Left lobe of liver (tissue), 2 donors: ENCODE measurements around the gene EFCAB13. TPM values are rescaled to one million over a fixed set of nuclear protein-coding genes. Genes with fewer than 3 reads are reported as not detected.

ENCODE experiments used
- ATAC-seq: fragments of 200-7000 bp; cut with Tn5 transposase; one replicate; pipeline ENCODE4 v1.9.1; 2020; ENCODE audit warnings: mild to moderate bottlenecking, moderate library complexity
- DNase-seq: peaks from one replicate; pipeline ENCODE4 v3.0.0-alpha.2; 2020; ENCODE audit warnings: low spot score
- total RNA-seq: library from RNA; stranded (reverse); gene quantifications from one replicate; pipeline ENCODE4 v1.2.1, GENCODE V29; 2021
- donor health status: DM: no; HTN: no; CAD: no; lungs with moderate emphysema.
- donor health status: DM: no; HTN: yes; CAD: no.

The EFCAB13 gene
- total RNA-seq, 1 donor from 2014 or later: 4.6 TPM

DNA sequence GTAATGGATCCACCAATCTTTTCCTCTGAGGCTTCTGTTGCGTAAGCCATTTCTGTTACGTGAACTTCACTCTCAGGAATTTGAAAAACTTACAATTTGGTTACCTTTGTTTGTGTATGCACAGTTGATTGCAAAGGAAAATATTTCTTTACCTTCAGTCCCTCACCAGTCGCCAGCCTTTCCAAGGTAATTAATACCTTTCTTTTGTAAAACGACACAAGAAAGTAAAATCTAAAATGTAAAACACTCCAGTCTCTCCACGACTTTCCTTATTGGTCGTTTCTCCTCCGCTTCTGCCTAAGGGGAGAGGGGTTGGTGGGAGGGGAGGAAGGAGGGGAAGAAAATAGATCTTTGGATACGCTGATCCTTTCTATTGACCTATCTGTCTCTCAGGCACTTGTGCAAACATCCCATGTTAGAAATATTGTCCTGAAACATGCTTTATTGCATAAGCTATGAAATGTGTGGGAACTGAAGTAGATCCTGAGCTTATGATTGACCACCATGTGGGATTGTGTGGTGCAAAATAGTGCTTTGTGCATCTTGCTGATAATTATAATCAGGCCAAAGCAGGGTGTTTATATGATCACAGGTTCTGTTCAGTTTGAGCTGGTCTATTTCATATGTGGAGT lies 32.4 kb upstream of the EFCAB13 start:
- no peak for DNase-seq
- peak; percentile 44 for ATAC-seq

DNA sequence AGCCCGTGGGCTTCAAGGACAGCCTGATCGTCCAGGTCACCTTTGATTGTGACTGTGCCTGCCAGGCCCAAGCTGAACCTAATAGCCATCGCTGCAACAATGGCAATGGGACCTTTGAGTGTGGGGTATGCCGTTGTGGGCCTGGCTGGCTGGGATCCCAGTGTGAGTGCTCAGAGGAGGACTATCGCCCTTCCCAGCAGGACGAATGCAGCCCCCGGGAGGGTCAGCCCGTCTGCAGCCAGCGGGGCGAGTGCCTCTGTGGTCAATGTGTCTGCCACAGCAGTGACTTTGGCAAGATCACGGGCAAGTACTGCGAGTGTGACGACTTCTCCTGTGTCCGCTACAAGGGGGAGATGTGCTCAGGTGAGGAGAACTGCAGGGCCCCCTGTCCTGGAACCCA lies 31.5 kb upstream of the EFCAB13 start:
- DNase-seq (no peak), ATAC-seq (no peak)

DNA sequence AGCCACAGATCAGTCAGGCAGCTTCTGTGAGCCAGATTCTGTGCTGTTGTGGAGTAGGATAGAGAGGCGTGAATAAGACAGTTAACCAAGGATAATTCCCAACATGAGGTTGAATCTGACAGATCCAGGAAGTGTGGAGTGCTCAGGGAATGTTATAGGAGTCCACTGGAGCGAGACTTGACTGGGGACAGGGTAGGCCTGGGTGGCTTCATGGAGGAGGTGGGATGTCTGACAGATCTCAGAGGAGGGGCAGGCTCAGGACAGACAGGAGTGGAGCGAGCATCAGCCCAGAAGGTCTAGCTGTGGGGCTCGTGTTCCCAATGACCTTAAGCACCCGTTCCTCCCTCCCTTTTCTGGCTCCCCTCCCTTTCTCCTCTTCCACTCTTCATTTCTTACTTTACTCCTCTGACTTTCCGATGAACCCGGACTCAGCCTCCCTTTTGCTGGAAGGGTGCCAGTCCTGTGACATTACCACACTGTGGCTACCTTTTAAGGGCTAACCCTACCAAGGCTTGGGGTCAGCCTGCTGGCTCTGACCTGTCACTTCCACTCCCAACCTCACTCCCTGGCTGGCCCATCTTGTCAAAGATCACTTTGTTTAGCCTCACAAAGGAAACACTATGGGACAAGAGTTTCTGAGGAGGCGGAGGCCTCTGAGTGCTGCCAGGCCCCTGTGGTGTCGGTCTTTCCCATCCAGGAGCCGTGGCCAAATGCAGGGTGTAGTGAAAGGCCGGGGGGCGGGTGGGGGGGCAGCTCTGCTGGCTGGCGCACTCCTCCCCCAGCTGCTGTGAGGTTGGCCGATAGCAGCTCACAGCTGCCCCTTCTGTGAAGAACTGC lies 28.5 kb upstream of the EFCAB13 start:
- no peak for ATAC-seq
- DNase-seq: no peak

DNA sequence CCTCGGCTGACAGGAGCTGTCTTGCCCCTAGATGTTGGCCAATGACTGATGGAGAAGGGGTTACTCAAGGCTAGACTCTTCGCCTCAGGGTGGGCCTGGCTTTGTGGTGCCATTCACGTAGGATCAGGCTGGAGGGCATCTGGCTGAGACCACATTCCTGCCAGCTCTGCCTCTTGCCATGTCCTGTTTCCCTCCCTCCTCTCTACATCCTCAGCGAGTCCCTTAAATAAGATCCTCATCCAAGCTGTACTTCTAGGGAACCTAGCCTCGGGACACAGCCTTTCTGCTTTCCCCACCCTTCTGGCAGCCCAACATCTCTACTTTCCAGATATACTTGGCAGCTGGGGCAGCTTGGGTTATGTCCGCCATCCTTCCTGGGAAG lies 27.9 kb upstream of the EFCAB13 start:
- ATAC-seq: no peak

DNA sequence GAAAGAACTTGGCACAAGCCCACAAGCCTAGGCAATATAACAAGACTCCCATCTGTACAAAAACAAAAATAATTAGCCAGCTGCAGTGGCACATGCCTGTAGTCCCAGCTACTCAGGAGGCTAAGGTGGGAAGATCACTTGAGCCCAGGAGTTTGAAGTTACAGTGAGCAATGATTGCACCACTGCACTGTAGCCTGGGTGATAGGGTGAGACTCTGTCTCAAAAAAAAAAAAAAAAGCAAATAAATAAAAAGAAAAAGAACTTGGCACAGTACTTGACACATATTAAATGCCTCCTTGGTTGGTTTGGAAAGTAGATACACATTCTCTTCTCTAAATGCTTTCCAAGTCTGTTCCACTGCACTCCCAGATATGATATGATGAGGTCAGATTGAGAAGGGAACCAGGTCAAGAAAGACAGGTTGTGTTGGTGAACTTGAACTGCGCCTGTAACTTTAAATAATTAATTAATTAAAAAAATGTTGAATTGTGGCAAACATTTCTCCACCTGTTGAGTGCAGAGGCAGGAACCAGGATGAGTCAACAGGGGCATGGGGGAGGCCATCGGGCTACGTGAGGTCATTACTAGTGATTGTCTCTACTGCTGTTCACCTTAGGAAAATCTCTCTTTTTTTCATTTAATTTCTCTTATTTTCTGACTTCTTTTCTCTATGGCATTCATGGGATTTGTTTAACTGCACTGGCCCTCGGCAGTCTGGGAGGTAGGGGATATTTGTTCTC lies 25.9 kb upstream of the EFCAB13 start:
- DNase-seq (no peak), ATAC-seq (no peak)

More for the DNA sequence above, 27.9 kb upstream of the EFCAB13 start:
- DNase-seq: no peak

DNA sequence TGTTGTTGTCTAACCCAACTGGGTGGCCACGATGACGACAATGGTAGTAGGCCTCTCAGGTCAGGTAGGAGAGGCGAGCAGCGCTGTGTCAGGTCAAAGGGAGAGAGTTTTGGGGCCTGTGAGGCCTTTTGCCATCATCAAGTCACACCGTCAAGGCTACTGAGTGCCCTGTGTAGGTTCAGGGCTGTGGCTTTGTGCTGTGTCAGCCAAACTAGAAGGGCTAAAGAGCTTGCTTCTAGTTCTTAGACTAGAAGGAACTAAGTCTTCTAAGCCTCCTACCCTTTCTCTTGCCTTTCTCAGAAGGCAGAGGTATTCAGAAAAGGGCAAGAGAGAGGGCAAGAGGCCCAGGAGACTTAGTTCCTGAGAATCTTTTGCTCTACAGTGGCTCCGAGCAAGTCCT lies 25.0 kb upstream of the EFCAB13 start:
- no peak for ATAC-seq
- DNase-seq: no peak

DNA sequence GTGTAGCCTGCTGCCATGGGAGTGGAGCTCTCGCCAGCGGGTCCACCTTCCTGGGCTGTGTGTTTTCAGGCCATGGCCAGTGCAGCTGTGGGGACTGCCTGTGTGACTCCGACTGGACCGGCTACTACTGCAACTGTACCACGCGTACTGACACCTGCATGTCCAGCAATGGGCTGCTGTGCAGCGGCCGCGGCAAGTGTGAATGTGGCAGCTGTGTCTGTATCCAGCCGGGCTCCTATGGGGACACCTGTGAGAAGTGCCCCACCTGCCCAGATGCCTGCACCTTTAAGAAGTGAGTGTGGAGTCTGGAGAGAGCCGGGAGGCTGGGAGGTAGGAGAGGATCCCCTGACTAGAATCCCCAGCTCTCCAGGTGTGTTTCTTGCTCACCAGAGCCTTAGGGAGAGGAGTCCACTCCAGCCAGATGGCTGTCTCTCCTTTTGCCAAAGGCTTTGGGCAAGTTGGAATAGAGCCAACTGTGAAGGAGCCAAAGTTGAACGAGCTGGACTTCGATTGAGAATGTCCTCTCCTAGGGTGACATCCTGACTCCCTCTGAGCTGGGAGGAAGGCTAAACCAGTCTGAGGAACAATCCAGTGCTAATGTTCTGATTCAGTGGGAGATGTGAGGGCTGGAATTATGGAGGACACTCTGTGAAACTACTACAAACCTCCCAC lies 24.4 kb upstream of the EFCAB13 start:
- peak; percentile 86 for ATAC-seq
- DNase-seq: peak; percentile 61

DNA sequence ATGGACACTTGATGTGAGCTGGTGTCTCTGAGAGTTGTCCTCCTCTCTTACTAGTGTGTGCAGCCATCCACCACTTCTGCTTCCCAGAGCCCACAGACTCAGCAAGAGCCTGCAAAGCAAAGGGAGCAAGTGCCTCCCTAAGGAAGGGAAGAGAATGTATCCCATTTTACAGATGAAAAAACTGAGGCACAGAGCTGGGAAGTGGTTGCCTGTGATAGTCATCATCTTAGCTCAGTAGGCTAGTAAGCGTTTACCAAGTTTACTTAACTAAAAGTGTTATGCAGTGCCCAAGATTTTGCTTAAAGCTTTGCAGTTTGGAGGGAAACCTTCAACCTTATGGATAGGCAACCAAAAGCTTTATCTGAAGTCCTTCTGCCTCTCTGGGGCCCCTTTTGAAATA lies 23.0 kb upstream of the EFCAB13 start:
- ATAC-seq: no peak

DNA sequence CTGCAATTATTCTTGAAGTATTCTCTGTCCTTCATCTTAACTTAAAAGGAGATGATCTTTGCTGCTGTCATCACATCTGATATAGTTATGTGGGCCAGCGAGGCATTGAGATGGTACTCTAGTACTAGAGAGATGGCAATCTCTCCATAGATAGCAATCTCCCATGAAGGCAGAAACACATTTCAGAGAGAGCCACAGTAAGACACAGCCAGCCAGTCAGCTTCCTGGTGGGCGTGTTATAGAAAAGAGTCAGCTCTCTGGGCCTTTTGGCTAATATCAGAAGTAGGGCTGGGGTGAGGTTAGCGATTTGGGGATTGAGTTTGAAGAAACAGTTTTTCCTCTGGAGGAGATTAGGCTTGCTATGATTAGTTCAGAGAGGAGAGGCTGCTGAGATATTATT lies 22.6 kb upstream of the EFCAB13 start:
- DNase-seq (no peak), ATAC-seq (no peak)

More for the DNA sequence above, 23.0 kb upstream of the EFCAB13 start:
- DNase-seq: no peak

DNA sequence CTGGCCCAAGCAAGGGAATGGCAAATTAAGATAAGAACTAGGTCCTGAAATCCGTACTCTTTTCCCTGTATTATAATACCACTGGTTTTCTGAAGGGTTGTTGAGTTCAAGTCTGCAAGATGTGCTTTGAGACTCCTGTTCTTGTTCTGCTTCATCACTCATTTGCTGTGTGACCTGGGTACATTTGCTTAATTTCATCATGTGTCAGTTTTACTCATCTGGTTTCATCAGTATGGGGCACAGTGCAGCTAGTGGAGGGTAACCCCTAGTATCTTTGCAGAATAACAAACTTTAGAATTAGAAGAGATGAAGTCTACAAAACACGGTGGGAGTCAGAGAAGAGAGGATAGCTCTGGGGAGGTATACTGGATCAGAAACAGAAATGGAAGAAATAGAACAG lies 21.9 kb upstream of the EFCAB13 start:
- no peak for DNase-seq
- ATAC-seq: no peak

DNA sequence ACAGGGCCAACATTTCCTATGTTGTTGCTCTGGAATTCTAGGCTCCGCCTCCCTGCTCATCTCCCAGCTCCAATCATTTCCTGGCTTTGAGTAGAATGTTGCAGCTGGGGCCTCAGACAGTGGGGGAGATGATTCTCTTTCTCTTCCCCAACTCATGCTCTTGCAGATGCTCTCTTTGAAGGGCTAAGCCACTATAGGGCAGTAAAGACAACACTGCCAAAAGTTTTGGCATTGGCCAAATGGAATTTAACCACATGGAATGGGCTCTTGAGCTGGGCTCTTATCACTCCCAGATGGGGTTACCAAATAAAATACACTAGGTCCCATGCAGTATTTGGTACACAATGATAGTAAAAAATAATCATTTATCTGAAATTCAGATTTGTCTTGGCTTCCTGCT lies 19.6 kb upstream of the EFCAB13 start:
- DNase-seq (no peak), ATAC-seq (no peak)

DNA sequence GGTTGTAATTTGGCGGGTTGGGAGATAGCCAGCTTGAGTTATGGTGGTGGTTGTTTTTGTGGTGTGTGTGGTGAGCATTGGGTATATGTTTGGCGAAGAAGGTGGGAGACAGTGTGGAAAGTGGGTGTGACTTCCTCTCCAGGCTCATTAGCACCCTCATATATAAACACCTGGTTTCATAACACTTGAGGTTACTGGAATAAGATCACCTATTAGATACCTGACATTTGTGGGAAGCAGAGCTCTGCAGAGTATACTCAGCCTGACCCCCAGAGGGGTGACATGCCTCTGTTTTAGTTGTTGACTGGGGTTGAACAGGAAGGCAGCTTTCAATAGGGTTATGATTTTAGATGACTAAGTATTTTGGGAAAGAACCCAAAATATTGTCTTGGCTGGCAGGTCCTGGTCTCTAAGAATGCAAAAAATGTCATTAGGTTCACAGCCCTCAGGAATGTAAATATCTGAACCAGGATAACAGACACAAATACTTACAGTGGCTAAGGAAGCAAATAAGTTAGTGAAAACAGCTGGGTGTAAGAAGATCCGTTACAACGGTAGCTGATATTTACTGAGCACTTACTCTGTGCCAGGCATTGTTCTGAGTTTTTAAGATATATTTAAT lies 18.3 kb upstream of the EFCAB13 start:
- DNase-seq (no peak), ATAC-seq (no peak)

DNA sequence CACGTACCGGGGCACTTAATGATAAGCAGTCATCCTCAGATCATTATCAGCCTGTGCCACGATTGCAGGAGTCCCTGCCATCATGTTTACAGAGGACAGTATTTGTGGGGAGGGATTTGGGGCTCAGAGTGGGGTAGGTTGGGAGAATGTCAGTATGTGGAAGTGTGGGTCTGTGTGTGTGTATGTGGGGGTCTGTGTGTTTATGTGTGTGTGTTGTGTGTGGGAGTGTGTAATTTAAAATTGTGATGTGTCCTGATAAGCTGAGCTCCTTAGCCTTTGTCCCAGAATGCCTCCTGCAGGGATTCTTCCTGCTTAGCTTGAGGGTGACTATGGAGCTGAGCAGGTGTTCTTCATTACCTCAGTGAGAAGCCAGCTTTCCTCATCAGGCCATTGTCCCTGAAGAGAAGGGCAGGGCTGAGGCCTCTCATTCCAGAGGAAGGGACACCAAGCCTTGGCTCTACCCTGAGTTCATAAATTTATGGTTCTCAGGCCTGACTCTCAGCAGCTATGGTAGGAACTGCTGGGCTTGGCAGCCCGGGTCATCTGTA lies 13.5 kb upstream of the EFCAB13 start:
- ATAC-seq (no peak), DNase-seq (no peak)

DNA sequence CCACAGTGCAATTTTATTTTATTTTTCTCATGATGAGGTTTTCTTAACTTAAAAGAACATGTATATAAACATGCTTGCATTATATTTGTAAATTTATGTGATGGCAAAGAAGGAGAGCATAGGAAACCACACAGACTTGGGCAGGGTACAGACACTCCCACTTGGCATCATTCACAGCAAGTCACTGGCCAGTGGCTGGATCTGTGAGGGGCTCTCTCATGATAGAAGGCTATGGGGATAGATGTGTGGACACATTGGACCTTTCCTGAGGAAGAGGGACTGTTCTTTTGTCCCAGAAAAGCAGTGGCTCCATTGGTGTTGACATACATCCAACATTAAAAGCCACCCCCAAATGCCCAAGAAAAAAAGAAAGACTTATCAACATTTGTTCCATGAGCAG lies 12.3 kb upstream of the EFCAB13 start:
- no peak for ATAC-seq
- no peak for DNase-seq

DNA sequence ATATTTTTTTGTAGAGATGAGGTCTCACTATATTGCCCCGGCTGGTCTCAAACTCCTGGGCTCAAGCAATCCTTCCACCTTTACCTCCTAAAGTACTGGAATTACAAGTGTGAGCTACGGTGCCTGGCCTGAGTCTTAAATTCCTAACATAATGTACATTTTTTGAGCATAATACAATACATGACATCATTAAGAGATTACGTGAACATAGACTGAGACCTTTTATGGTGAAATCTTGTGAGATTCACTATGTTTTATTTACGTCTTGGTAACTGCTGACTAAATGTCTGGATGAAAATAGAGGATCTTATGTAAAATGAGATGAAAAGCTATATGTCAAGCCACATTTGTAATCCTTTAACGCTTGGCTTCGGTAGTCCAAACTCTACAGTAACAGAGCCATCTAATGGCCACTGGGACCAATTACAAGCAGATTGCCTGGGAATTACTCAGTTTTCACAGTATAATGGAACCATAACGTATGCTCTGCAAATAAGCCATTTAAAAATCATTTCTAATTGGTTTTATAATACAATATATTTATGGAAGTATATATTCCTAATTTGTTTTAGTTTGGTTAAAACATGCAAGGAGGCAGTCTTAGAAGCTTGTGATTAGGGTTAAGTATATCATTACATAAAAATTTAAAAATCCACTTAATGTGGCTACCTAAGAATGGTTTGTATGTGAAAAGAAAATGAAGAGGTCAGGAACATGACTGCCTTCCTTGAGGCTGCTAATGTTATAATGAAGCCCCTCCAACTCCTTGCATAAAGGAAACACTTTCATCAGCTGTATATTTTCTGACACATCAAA lies 8.1 kb upstream of the EFCAB13 start:
- DNase-seq (no peak), ATAC-seq (peak; percentile 90)

DNA sequence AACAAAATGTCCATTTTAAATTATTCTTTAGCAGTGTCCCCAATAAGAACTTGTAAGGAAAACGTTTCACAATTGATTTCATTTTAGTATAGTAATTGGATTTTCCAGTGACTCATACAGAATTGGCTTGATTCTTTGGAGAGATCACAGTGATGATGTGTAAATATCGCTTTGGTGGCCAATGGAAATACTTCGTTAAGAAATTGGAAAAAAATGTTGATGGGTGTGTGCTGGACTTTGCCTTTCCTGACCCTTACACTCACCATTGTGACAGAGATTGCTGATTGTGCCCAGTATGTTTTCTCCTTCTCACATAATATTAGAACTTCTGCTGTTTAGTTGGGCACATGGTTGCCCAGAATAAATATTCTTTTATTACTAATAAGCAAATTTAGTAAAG lies 7.4 kb upstream of the EFCAB13 start:
- ATAC-seq (peak; percentile 80), DNase-seq (peak; percentile 73)

DNA sequence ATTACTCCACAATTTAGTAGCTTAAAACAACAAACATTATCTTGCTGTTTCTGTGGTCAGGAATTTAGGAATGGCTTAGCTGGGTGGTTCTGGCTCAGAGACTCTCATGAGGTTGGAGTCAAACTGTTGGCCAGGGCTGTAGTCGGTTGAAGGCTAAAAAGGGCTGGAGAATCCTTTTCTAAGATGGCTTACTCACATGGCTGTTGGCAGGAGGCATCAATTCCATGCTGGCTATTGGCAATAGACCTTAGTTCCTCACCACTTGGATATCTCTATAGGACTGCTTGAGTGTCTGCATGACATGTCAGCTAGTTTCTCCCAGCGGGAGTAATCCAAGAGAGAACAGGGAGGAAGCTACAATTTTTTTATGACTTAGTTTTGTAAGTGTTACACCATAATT lies 6.6 kb upstream of the EFCAB13 start:
- ATAC-seq (no peak), DNase-seq (no peak)

DNA sequence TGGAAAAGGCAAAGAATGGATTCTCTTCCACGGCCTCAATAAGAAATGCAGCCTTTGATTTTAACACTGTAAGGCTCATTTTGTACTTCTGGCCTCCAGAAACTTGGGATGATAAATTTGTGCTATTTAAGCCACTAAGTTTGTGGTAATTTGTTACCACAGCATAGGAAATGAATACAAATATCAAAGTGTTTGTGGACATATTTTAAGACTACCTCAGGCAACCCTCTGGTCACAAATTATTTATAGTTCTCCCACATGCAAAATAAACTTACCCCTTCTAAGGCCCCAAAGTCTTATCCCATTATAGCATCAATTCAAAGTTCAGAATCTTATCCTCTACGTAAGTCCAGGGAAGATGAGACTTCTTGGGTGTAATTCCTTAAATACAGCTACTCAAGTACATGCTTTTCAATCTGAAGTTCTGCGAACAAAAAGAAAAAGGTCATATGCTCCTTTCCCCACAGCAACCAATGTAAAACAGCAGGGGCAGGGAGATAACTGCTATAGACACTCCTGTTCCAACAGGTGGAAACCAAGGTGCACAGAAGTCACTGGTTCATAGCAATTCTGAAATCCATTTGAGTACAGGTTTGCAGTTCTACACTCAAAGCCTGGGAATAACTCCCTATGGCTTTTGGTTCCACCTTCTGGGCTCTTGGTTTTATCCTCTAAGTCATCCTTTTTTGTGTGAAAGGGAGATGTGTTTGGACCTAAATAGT lies 5.4 kb upstream of the EFCAB13 start:
- DNase-seq (no peak), ATAC-seq (no peak)

DNA sequence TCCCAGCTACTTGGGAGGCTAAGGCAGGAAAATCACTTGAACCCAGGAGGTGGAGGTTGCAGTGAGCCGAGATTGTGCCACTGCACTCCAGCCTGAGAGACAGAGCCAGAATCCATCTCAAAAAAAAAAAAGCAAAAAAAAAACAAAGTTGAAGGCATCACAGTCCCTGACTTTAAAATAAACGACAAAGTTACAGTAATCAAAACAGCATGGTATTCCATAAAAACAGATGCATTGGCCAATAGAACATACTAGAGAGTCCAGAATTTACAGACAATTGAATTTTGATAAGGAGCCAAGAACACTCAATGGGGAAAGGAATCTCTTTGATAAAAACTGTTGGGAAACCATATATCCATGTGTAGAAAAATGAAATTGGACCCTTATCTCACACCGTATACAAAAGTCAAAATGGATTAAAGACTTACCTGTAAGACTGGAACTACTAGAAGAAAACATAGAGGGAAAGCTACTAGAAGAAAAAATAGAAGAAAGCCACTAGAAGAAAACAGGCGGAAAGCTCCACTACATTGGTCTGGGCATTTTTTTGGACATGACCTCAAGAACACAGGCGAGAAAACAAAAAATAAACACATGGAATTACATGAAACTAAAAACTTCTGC lies 2.8 kb upstream of the EFCAB13 start:
- ATAC-seq: no peak
- DNase-seq: no peak
